Ovary (tissue), 9 donors: Measurements from ENCODE around the gene WFDC5. TPM values are rescaled to one million over a fixed set of nuclear protein-coding genes. Genes with fewer than 3 reads are reported as not detected.

Source experiments
- DNase-seq, 5 donors: peaks; one replicate each; pipeline ENCODE4 v3.0.0-alpha.2; 2019 to 2020
- H3K27ac ChIP-seq, 2 donors: fragments of 200-600 bp; one replicate each; pipeline versions ENCODE4 v1.5.1 to v1.8.0; 2019 to 2022
- H3K27me3 ChIP-seq: fragments of 200-600 bp; one replicate; pipeline ENCODE4 v1.8.0; 2022
- H3K36me3 ChIP-seq: fragments of 200-600 bp; sonication (generic); one replicate; pipeline ENCODE4 v1.5.1; 2019
- H3K4me1 ChIP-seq: one replicate; pipeline ENCODE4 v1.8.1; 2013; ENCODE audit warnings: mild to moderate bottlenecking, moderate library complexity; ENCODE audit not compliant: insufficient read depth
- H3K4me3 ChIP-seq: fragments of 200-600 bp; sonication (generic); one replicate; pipeline ENCODE4 v1.5.1; 2017
- H3K9me3 ChIP-seq, 2 donors: fragments of 200-600 bp in 1 of 2; sonication (generic) in 1 of 2; one replicate each; pipeline versions ENCODE4 v1.5.1 to v1.8.1; 2013 to 2019; ENCODE audit warnings: mild to moderate bottlenecking in 1 of 2, moderate library complexity in 1 of 2
- CTCF ChIP-seq, 3 donors: fragments of 450-650 bp in 2 of 3; fragments of 200-600 bp in 1 of 3; IDR thresholded peaks; one replicate each; pipeline versions ENCODE4 v1.5.1 to v1.8.0; 2016 to 2022; ENCODE audit warnings: antibody characterized with exemption in 3 of 3, mild to moderate bottlenecking in 1 of 3
- EP300 ChIP-seq: sonication (generic); formaldehyde crosslinking; IDR thresholded peaks from one replicate; pipeline ENCODE4 v1.6.1; 2017; ENCODE audit warnings: antibody characterized with exemption
- POLR2A ChIP-seq: fragments of 450-650 bp; IDR thresholded peaks from one replicate; pipeline ENCODE4 v1.6.1; 2017; ENCODE audit warnings: antibody characterized with exemption, mild to moderate bottlenecking, moderate library complexity
- WGBS, 3 donors: extraction: QIAGEN DNeasy Blood & Tissue Kit in 1 of 3; methylation state at CpG; one replicate each; pipeline versions ENCODE4 v1.1.5 to v1.1.7; 2013 to 2017; 5-methylcytosine and 5-hydroxymethylcytosine counted together
- intact Hi-C, 4 donors: fragments of 100-400 bp; cut with DNase I; formaldehyde crosslinking; loops; one replicate each; pipeline versions ENCODE4 v1.11.0 to v1.15.1; 2022 to 2023
- polyA plus RNA-seq, 2 donors: library from polyadenylated mRNA; stranded (reverse); fragments of 200-250 nt in 1 of 2; fragments of 350-450 nt in 1 of 2; fragmentation: Illumina TruSeq in 1 of 2; extraction: RNeasy Lipid Tissue Mini Kit (QIAGEN cat#74804) in 1 of 2; gene quantifications; one replicate each; pipeline ENCODE4 v1.2.3, GENCODE V29; 2013 to 2014
- total RNA-seq, 7 donors: library from RNA; depleted of rRNA in 2 of 7; stranded (reverse); fragments of >200 nt in 2 of 7; fragmentation: NEBNext Ultra II Directional in 3 of 7; extraction: Animal tissue kit (Norgen Biotek cat#: 25700) in 3 of 7; gene quantifications; one replicate each; pipeline versions ENCODE4 v1.1.0 to v1.2.4, GENCODE V29; 2016 to 2023
- donor health status: DM: no; HTN: no; CAD: no; lungs with moderate emphysema.
- donor health status: DM: no; HTN: no; CAD: no.
- donor health status: Bipolar disorder and iron deficiency.
- donor health status: DM: yes; HTN: yes; CAD: no.
- donor health status: DM: no; HTN: no; CAD: no.
- donor health status: DM: yes; HTN: yes; CAD: no.

WFDC5 gene
- total and polyA plus RNA-seq, 9 donors: not detected

- WGBS, 3 donors: 80 to 87% (median 86%) methylated on average over 2 of the region's 2 CpGs
- no peak overlapping the region for H3K27ac ChIP-seq
- intact Hi-C loops: no loop called here
- no peaks in the 10 kb centered on the region for H3K27me3 ChIP-seq
- no peaks in the 10 kb centered on the region for H3K36me3 ChIP-seq
- no peak for DNase-seq
- H3K9me3 ChIP-seq: no peaks in the 10 kb centered on the region
- H3K4me1 ChIP-seq: no peaks in the 10 kb centered on the region
- TF ChIP-seq POLR2A (no peak), EP300 (no peak), CTCF (IDR thresholded peaks at IDR 0.05) (no peak)
- no peak overlapping the region for H3K4me3 ChIP-seq
These were observed 9.7 kb downstream of the WFDC5 start for GRCh38 chr20:45105317-45105716.

- no peaks in the 10 kb centered on the region for H3K4me1 ChIP-seq
- 66 to 73% (median 68%) methylated on average over 5 of the region's 5 CpGs for WGBS, 3 donors
- no peak for TF ChIP-seq EP300
- TF ChIP-seq CTCF (IDR thresholded peaks at IDR 0.05): no peak
- no peak for TF ChIP-seq POLR2A
- DNase-seq: no peak
- intact Hi-C loops: no loop called here
- H3K36me3 ChIP-seq: no peaks in the 10 kb centered on the region
- H3K27ac ChIP-seq: no peak overlapping the region
- no peaks in the 10 kb centered on the region for H3K27me3 ChIP-seq
- no peaks in the 10 kb centered on the region for H3K9me3 ChIP-seq
- no peak overlapping the region for H3K4me3 ChIP-seq
These were observed 10.2 kb downstream of the WFDC5 start for GRCh38 chr20:45104786-45105185.

GRCh38 chr20:45103072-45103471, 11.9 kb downstream of the WFDC5 start:
- Histone ChIP-seq H3K9me3 (no peaks in the 10 kb centered on the region), H3K27me3 (no peaks in the 10 kb centered on the region), H3K36me3 (no peaks in the 10 kb centered on the region), H3K27ac (no peak overlapping the region), H3K4me3 (no peak overlapping the region), H3K4me1 (no peaks in the 10 kb centered on the region)
- WGBS, 3 donors: 71 to 77% (median 74%) methylated on average over 2 of the region's 2 CpGs
- DNase-seq: no peak
- TF ChIP-seq POLR2A (no peak), CTCF (IDR thresholded peaks at IDR 0.05) (no peak), EP300 (no peak)
- intact Hi-C loops: no loop called here

GRCh38 chr20:45101333-45101850, 13.6 kb downstream of the WFDC5 start:
- Histone ChIP-seq H3K36me3 (no peaks in the 10 kb centered on the region), H3K27ac (no peak overlapping the region), H3K9me3 (no peaks in the 10 kb centered on the region), H3K27me3 (no peaks in the 10 kb centered on the region), H3K4me1 (no peaks in the 10 kb centered on the region), H3K4me3 (no peak overlapping the region)
- intact Hi-C loops: no loop called here
- DNase-seq: no peak
- 67 to 76% (median 71%) methylated on average over 6 of the region's 6 CpGs for WGBS, 3 donors
- TF ChIP-seq CTCF (IDR thresholded peaks at IDR 0.05) (no peak), POLR2A (no peak), EP300 (no peak)
